CD14-positive monocyte (primary cell): ENCODE results near the gene HERPUD1. TPM values are rescaled to one million over a fixed set of nuclear protein-coding genes. Genes with fewer than 3 reads are reported as not detected.

ENCODE experiments used
- DNase-seq, 3 donors: peaks; one replicate each; pipeline ENCODE4 v3.0.0-alpha.2; 2011 to 2022
- H2AFZ ChIP-seq: 2 replicates; pipeline ENCODE4 v1.6.0; 2012; ENCODE audit warnings: mild to moderate bottlenecking, low read depth, low read length, inconsistent platforms; ENCODE audit not compliant: insufficient read depth, poor library complexity, severe bottlenecking
- H3K27ac ChIP-seq, 2 donors: 1 replicate in 1 of 2; 2 replicates in 1 of 2; pipeline ENCODE4 v1.5.1; 2012 to 2013; ENCODE audit warnings: low read length in 2 of 2, control low read depth in 1 of 2, inconsistent platforms in 1 of 2, low read depth in 1 of 2, mild to moderate bottlenecking in 1 of 2
- H3K27me3 ChIP-seq, 2 donors: one replicate each; pipeline versions ENCODE4 v1.6.0 to v1.6.1; 2011 to 2013; ENCODE audit warnings: low read length in 2 of 2; ENCODE audit not compliant: control insufficient read depth in 2 of 2, insufficient read depth in 2 of 2
- H3K36me3 ChIP-seq, 2 donors: replicated peaks in 1 of 2; 1 replicate in 1 of 2; 2 replicates in 1 of 2; pipeline versions ENCODE4 v1.5.1 to v1.6.1; 2012 to 2013; ENCODE audit warnings: low read length in 2 of 2, control low read depth in 1 of 2, inconsistent platforms in 1 of 2, mild to moderate bottlenecking in 1 of 2; ENCODE audit not compliant: insufficient read depth in 2 of 2, control insufficient read depth in 1 of 2
- H3K4me1 ChIP-seq, 2 donors: 1 replicate in 1 of 2; 2 replicates in 1 of 2; pipeline versions ENCODE4 v1.5.1 to v1.6.1; 2012 to 2013; ENCODE audit warnings: low read length in 2 of 2, control low read depth in 1 of 2, inconsistent platforms in 1 of 2, mild to moderate bottlenecking in 1 of 2, moderate library complexity in 1 of 2; ENCODE audit not compliant: insufficient read depth in 2 of 2, control insufficient read depth in 1 of 2
- H3K4me2 ChIP-seq: replicated peaks from 2 replicates; pipeline ENCODE3; 2012; ENCODE audit warnings: low read length, moderate library complexity, mild to moderate bottlenecking; ENCODE audit not compliant: poor library complexity, severe bottlenecking; ENCODE audit errors: extremely low read depth
- H3K4me3 ChIP-seq, 3 experiments: fragments of 200-600 bp in 1 of 3; sonication (generic) in 1 of 3; replicated peaks in 1 of 3; 1 replicate in 2 of 3; 2 replicates in 1 of 3; pipeline ENCODE4 v1.5.1; 2011 to 2013; ENCODE audit warnings: low read length in 3 of 3, mild to moderate bottlenecking in 3 of 3, control low read depth in 2 of 3, low read depth in 2 of 3, inconsistent platforms in 1 of 3, moderate library complexity in 1 of 3
- H3K79me2 ChIP-seq: 2 replicates; pipeline ENCODE4 v1.6.0; 2012; ENCODE audit warnings: mild to moderate bottlenecking, control low read depth, inconsistent platforms, low read length, moderate library complexity; ENCODE audit not compliant: insufficient read depth
- H3K9ac ChIP-seq: 2 replicates; pipeline ENCODE4 v1.6.0; 2017; ENCODE audit warnings: low read length, mild to moderate bottlenecking; ENCODE audit not compliant: insufficient read depth, poor library complexity, severe bottlenecking
- H3K9me3 ChIP-seq, 2 donors: replicated peaks in 1 of 2; 1 replicate in 1 of 2; 2 replicates in 1 of 2; pipeline versions ENCODE4 v1.5.1 to v1.6.1; 2012 to 2013; ENCODE audit warnings: low read length in 2 of 2, control low read depth in 1 of 2; ENCODE audit not compliant: control insufficient read depth in 1 of 2, insufficient read depth in 1 of 2
- H4K20me1 ChIP-seq: 2 replicates; pipeline ENCODE4 v1.6.0; 2012; ENCODE audit warnings: mild to moderate bottlenecking, low read length, control low read depth, moderate library complexity; ENCODE audit not compliant: insufficient read depth
- H3K27ac Mint-ChIP-seq, 7 donors: one replicate each; pipeline ENCODE4 v1.8.0; 2020; ENCODE audit warnings: mild to moderate bottlenecking in 7 of 7, mixed read lengths in 7 of 7, moderate library complexity in 6 of 7, inconsistent platforms in 2 of 7
- H3K27me3 Mint-ChIP-seq, 3 donors: one replicate each; pipeline ENCODE4 v1.8.0; 2021 to 2022; ENCODE audit warnings: low read depth in 3 of 3, mild to moderate bottlenecking in 3 of 3, mixed read lengths in 3 of 3, moderate library complexity in 3 of 3, inconsistent platforms in 1 of 3
- H3K36me3 Mint-ChIP-seq, 2 donors: one replicate each; pipeline ENCODE4 v1.8.0; 2020; ENCODE audit warnings: mixed read lengths in 2 of 2, inconsistent platforms in 1 of 2, mild to moderate bottlenecking in 1 of 2
- H3K4me1 Mint-ChIP-seq: one replicate; pipeline ENCODE4 v1.8.0; 2020; ENCODE audit warnings: mild to moderate bottlenecking, mixed read lengths
- H3K4me3 Mint-ChIP-seq, 2 donors: one replicate each; pipeline ENCODE4 v1.8.0; 2020; ENCODE audit warnings: mild to moderate bottlenecking in 2 of 2, mixed read lengths in 2 of 2, moderate library complexity in 1 of 2
- H3K9me3 Mint-ChIP-seq, 7 donors: one replicate each; pipeline ENCODE4 v1.8.0; 2020 to 2022; ENCODE audit warnings: mixed read lengths in 7 of 7, mild to moderate bottlenecking in 6 of 7, moderate library complexity in 6 of 7, inconsistent platforms in 2 of 7
- WGBS: methylation state at CpG from one replicate; pipeline ENCODE4 v1.1.5; 2013; ENCODE audit warnings: missing lambda C conversion rate; ENCODE audit not compliant: insufficient coverage; 5-methylcytosine and 5-hydroxymethylcytosine counted together
- intact Hi-C, 2 donors: fragments of 100-400 bp; cut with micrococcal nuclease; formaldehyde crosslinking; loops; one replicate each; pipeline versions ENCODE4 v1.15.0 to v1.15.1; 2023
- polyA plus RNA-seq, 3 donors: library from polyadenylated mRNA; depleted of rRNA in 1 of 3; unstranded in 2 of 3; stranded (reverse) in 1 of 3; fragments of 300-500 nt in 2 of 3; fragments of >200 nt in 1 of 3; fragmentation: Illumina TruSeq in 2 of 3; gene quantifications; 1 replicate in 2 of 3; 2 replicates in 1 of 3; pipeline ENCODE4 v1.2.3, GENCODE V29; 2012 to 2021
- TF ChIP-seq, protein P1 (sequence below): fragments of 200-600 bp; IDR thresholded peaks from one replicate; pipeline ENCODE4 v1.8.0; 2022; ENCODE audit warnings: antibody characterized with exemption, mild to moderate bottlenecking

HERPUD1 gene
- polyA plus RNA-seq, 3 donors: 179 to 454 (median 186) TPM

DNA sequence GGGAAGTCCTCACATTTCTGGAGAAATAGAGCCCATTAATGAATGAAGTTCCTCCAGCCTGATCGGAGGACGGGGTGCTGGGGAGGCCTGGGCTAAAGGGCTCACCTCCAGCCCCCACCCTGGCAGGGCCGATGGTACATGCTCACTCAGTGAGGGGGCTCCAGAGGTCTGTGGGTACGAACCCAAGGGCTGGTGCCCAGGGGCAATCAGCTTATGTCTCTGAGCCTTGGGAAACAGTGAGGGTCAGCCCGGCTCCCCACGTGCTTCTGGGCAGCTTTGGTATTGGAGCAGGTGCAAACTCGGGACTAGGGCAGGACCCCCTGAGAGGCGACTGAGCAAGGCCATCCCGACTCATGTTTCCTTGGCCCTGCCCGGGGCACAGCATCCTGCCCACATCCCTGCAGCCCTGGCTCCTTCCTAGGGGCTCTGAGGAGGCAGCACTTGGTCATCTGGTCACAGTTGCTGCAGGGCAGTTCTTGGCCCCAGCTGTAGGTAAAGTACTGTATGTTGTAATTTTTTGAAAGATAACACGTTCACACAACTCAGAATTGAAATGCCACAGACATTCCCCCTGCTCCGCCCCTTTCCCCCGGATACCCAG is 28.8 kb downstream of the HERPUD1 start:
- Mint-ChIP-seq H3K4me1 (peaks cover 37% of the 10 kb centered on the region), H3K27me3 (peaks cover 0 to 7% (median 4%) of the 10 kb centered on the region in 3 donors), H3K27ac (no peak overlapping the region), H3K36me3 (peaks cover 0 to 3% of the 10 kb centered on the region in 2 donors), H3K9me3 (peaks cover 0 to 4% (median 0%) of the 10 kb centered on the region in 7 donors), H3K4me3 (no peak overlapping the region)
- no peak overlapping the region for H3K27ac ChIP-seq
- no peaks in the 10 kb centered on the region for H3K79me2 ChIP-seq
- H3K9me3 ChIP-seq: no peaks in the 10 kb centered on the region
- WGBS: 77% methylated on average over 9 of the region's 13 CpGs
- no peaks in the 10 kb centered on the region for H4K20me1 ChIP-seq
- H3K4me3 ChIP-seq: no peak overlapping the region
- H3K36me3 ChIP-seq: no peaks in the 10 kb centered on the region
- DNase-seq: no peak
- TF ChIP-seq, protein P1, sequence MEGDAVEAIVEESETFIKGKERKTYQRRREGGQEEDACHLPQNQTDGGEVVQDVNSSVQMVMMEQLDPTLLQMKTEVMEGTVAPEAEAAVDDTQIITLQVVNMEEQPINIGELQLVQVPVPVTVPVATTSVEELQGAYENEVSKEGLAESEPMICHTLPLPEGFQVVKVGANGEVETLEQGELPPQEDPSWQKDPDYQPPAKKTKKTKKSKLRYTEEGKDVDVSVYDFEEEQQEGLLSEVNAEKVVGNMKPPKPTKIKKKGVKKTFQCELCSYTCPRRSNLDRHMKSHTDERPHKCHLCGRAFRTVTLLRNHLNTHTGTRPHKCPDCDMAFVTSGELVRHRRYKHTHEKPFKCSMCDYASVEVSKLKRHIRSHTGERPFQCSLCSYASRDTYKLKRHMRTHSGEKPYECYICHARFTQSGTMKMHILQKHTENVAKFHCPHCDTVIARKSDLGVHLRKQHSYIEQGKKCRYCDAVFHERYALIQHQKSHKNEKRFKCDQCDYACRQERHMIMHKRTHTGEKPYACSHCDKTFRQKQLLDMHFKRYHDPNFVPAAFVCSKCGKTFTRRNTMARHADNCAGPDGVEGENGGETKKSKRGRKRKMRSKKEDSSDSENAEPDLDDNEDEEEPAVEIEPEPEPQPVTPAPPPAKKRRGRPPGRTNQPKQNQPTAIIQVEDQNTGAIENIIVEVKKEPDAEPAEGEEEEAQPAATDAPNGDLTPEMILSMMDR: no peak
- no peak overlapping the region for H3K9ac ChIP-seq
- no peak overlapping the region for H3K4me2 ChIP-seq
- intact Hi-C loops: loop anchor here in 1 of 2 donors (10.0 kb wide), 1 partner anchor 204 kb away; no protein-coding TSS in a partner anchor
- H2AFZ ChIP-seq: no peak overlapping the region
- H3K4me1 ChIP-seq: peaks cover 36 to 46% of the 10 kb centered on the region in 2 donors
- H3K27me3 ChIP-seq: no peaks in the 10 kb centered on the region

DNA sequence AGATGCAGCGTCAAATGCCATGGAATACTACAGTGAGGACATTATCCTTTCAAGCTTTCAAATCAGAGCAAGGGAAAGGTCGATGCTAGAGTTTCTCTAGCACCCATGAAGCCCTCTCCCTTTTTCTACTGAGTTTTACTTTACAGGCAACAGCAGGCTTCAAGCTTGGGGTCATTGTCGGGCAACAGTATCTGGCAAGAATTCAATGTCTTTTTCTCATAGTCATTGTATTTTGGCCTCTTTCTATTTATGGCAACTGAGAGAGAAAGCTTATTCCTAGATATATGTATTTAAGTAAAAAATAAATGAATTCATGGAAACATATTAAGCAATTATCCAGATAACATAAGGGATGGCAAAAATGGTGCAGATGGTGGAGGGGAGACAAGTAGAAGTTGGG is 29.4 kb downstream of the HERPUD1 start:
- intact Hi-C loops: loop anchor here in 1 of 2 donors (10.0 kb wide), 1 partner anchor 203 kb away; no protein-coding TSS in a partner anchor
- 83% methylated on average over 1 of the region's 3 CpGs for WGBS
- no peak for DNase-seq

More for the DNA sequence above, 29.4 kb downstream of the HERPUD1 start:
- Histone ChIP-seq H2AFZ (no peak overlapping the region), H3K27me3 (no peaks in the 10 kb centered on the region), H4K20me1 (no peaks in the 10 kb centered on the region), H3K4me2 (no peak overlapping the region), H3K79me2 (no peaks in the 10 kb centered on the region), H3K9me3 (no peaks in the 10 kb centered on the region), H3K4me1 (peaks cover 42 to 52% of the 10 kb centered on the region in 2 donors), H3K36me3 (no peaks in the 10 kb centered on the region), H3K27ac (no peak overlapping the region), H3K9ac (no peak overlapping the region), H3K4me3 (no peak overlapping the region)
- Mint-ChIP-seq H3K27me3 (peaks cover 0 to 5% (median 5%) of the 10 kb centered on the region in 3 donors), H3K27ac (no peak overlapping the region), H3K4me3 (no peak overlapping the region), H3K4me1 (peaks cover 43% of the 10 kb centered on the region), H3K36me3 (peaks cover 0 to 4% of the 10 kb centered on the region in 2 donors), H3K9me3 (peaks cover 0 to 4% (median 0%) of the 10 kb centered on the region in 7 donors)
- TF ChIP-seq, protein P1: no peak
